K562 (cell line): ENCODE results near the gene DCST1. TPM values are rescaled to one million over a fixed set of nuclear protein-coding genes. Genes with fewer than 3 reads are reported as not detected.

Experiments
- BRCA1 ChIP-seq, 2 experiments: fragments of 450-650 bp in 1 of 2; sonication (generic) in 1 of 2; formaldehyde crosslinking in 1 of 2; IDR thresholded peaks; 2 replicates each; pipeline versions ENCODE4 v1.5.0 to v1.6.1; 2017 to 2020; ENCODE audit warnings: mild to moderate bottlenecking in 1 of 2, missing genetic modification reagents in 1 of 2
- FOXJ2 ChIP-seq: fragments of 200-800 bp; sonication (Bioruptor generic); IDR thresholded peaks from 2 replicates; pipeline ENCODE4 v1.6.1; 2016; ENCODE audit warnings: missing genetic modification characterization, missing compliant biosample characterization
- HNRNPK ChIP-seq: fragments of 200-400 bp; formaldehyde crosslinking; IDR thresholded peaks from one replicate; pipeline ENCODE4 v1.6.1; 2018; ENCODE audit warnings: mild to moderate bottlenecking, low read depth, low read length; ENCODE audit not compliant: poor library complexity, severe bottlenecking
- JUNB ChIP-seq: fragments of 450-650 bp; formaldehyde crosslinking; conservative IDR thresholded peaks from 2 replicates; pipeline ENCODE4 v1.4.0; 2020; ENCODE audit warnings: mild to moderate bottlenecking
- KLF6 ChIP-seq: fragments of 250-450 bp; sonication (Bioruptor Pico); IDR thresholded peaks from 2 replicates; pipeline ENCODE4 v1.4.0; 2020; ENCODE audit warnings: mild to moderate bottlenecking, moderate library complexity, borderline replicate concordance
- MIER1 ChIP-seq: fragments of 450-650 bp; IDR thresholded peaks from 2 replicates; pipeline ENCODE4 v1.6.1; 2016; ENCODE audit warnings: antibody characterized with exemption, mild to moderate bottlenecking, low read depth
- MLX ChIP-seq, 2 experiments: fragments of 450-650 bp in 1 of 2; sonication (generic) in 1 of 2; formaldehyde crosslinking; conservative IDR thresholded peaks; 2 replicates each; pipeline versions ENCODE4 v1.4.0 to v1.8.1; 2020 to 2022; ENCODE audit warnings: mild to moderate bottlenecking in 1 of 2, missing genetic modification reagents in 1 of 2
- MTA1 ChIP-seq: fragments of 450-650 bp; IDR thresholded peaks from 2 replicates; pipeline ENCODE4 v1.6.1; 2017; ENCODE audit warnings: borderline replicate concordance
- MYNN ChIP-seq, 2 experiments: sonication (generic); formaldehyde crosslinking in 1 of 2; IDR thresholded peaks; 2 replicates each; pipeline versions ENCODE4 v1.5.0 to v1.6.1; 2016 to 2020; ENCODE audit warnings: antibody characterized with exemption in 1 of 2, missing genetic modification reagents in 1 of 2
- NCOA4 ChIP-seq: fragments of 450-650 bp; IDR thresholded peaks from 2 replicates; pipeline ENCODE4 v1.6.1; 2018; ENCODE audit warnings: mild to moderate bottlenecking; ENCODE audit not compliant: partially characterized antibody
- POLR2G ChIP-seq: fragments of 200-400 bp; formaldehyde crosslinking; IDR thresholded peaks from 2 replicates; pipeline ENCODE4 v1.6.1; 2017; ENCODE audit warnings: low read depth, mild to moderate bottlenecking, antibody characterized with exemption, low read length, moderate library complexity
- PRPF4 ChIP-seq: fragments of 200-400 bp; formaldehyde crosslinking; IDR thresholded peaks from one replicate; pipeline ENCODE4 v1.6.1; 2017; ENCODE audit warnings: low read length, low read depth, mild to moderate bottlenecking; ENCODE audit not compliant: insufficient read depth, poor library complexity, severe bottlenecking
- SLC30A9 ChIP-seq: fragments of 250-450 bp; sonication (Bioruptor Pico); IDR thresholded peaks from 2 replicates; pipeline ENCODE4 v1.8.0; 2022; ENCODE audit warnings: mild to moderate bottlenecking, moderate library complexity
- SMAD4 ChIP-seq: fragments of 250-450 bp; sonication (Bioruptor Pico); conservative IDR thresholded peaks from 2 replicates; pipeline ENCODE4 v1.8.0; 2021; ENCODE audit warnings: inconsistent platforms, mild to moderate bottlenecking, moderate library complexity
- TAF7 ChIP-seq: fragments of 450-650 bp; IDR thresholded peaks from 2 replicates; pipeline ENCODE4 v1.6.1; 2016; ENCODE audit warnings: missing genetic modification characterization, missing compliant biosample characterization
- ZNF280B ChIP-seq: fragments of 250-450 bp; sonication (Bioruptor Pico); IDR thresholded peaks from 2 replicates; pipeline ENCODE4 v1.5.1; 2021; ENCODE audit warnings: mild to moderate bottlenecking
- ZNF316 ChIP-seq: fragments of 450-650 bp; IDR thresholded peaks from 2 replicates; pipeline ENCODE4 v1.6.1; 2016
- ZNF639 ChIP-seq, 2 experiments: fragments of 200-800 bp in 1 of 2; sonication (Bioruptor generic) in 1 of 2; sonication (generic) in 1 of 2; formaldehyde crosslinking in 1 of 2; IDR thresholded peaks in 1 of 2; conservative IDR thresholded peaks in 1 of 2; 2 replicates each; pipeline versions ENCODE4 v1.5.0 to v1.6.1; 2016 to 2020; ENCODE audit warnings: missing compliant biosample characterization in 1 of 2, missing genetic modification characterization in 1 of 2, missing genetic modification reagents in 1 of 2
- ZNF79 ChIP-seq: fragments of 250-450 bp; sonication (Bioruptor Pico); IDR thresholded peaks from 2 replicates; pipeline ENCODE4 v1.4.0; 2020; ENCODE audit warnings: low read depth, mild to moderate bottlenecking, moderate library complexity
- polyA plus RNA-seq, 8 experiments: library from polyadenylated mRNA; depleted of rRNA in 4 of 8; stranded (reverse) in 5 of 8; unstranded in 3 of 8; fragments of >200 nt; fragmentation: Nextera tagmentation in 2 of 8; fragmentation: Illumina TruSeq in 1 of 8; extraction: Ambion mirVana in 2 of 8; extraction: Trizol in 1 of 8; gene quantifications; 2 replicates each; pipeline versions ENCODE4 v1.2.1 to v1.2.3, GENCODE V29; 2011 to 2014; ENCODE audit warnings: inconsistent platforms in 1 of 8, missing spikeins in 1 of 8
- total RNA-seq, 7 experiments: library from RNA; depleted of rRNA in 6 of 7; stranded (reverse); fragments of >200 nt in 6 of 7; fragmentation: Illumina TruSeq in 2 of 7; extraction: Trizol in 2 of 7; gene quantifications; 2 replicates each; pipeline versions ENCODE4 v1.2.1 to v1.2.3, GENCODE V29; 2011 to 2021; ENCODE audit warnings: low replicate concordance in 1 of 7

Gene DCST1
- total and polyA plus RNA-seq, 9 of the 15 experiments (the other 6 are each of a cell fraction or from before 2014, with no cell fraction given): not detected

GRCh38 chr1:154999571-155000410, 33.8 kb upstream of the DCST1 start (continued):
- no peak for TF ChIP-seq FOXJ2
- peak; percentile 55 for TF ChIP-seq ZNF316
- peak; percentile 65 for TF ChIP-seq POLR2G
- TF ChIP-seq SMAD4: no peak
- no peak for TF ChIP-seq ZNF79 (CRISPR knock-in tag)
- no peak for TF ChIP-seq JUNB
- no peak for TF ChIP-seq ZNF280B (CRISPR knock-in tag)
- TF ChIP-seq MLX (CRISPR knock-in tag; conservative IDR thresholded peaks at IDR 0.05): no peak
- TF ChIP-seq KLF6: no peak
- TF ChIP-seq MTA1: no peak; the same call in 1 of the 2 replicates
- TF ChIP-seq HNRNPK: no peak
- TF ChIP-seq PRPF4: no peak
- TF ChIP-seq BRCA1 (IDR thresholded peaks at IDR 0.05): no peak
- no peak for TF ChIP-seq BRCA1 (CRISPR knock-in tag; IDR thresholded peaks at IDR 0.05)
- TF ChIP-seq TAF7: no peak
- no peak; a peak in 1 of 4 replicates for TF ChIP-seq ZNF639 (CRISPR knock-in tag; conservative IDR thresholded peaks at IDR 0.05 in 1 of 2, IDR thresholded peaks at IDR 0.05 in 1 of 2)
- 0 out of 2 replicates have a peak, but pooled peaks have one; percentile 29 for TF ChIP-seq MYNN (IDR thresholded peaks at IDR 0.05)
- TF ChIP-seq MYNN (CRISPR knock-in tag; IDR thresholded peaks at IDR 0.05): no peak
- no peak for TF ChIP-seq SLC30A9
- TF ChIP-seq MIER1: no peak
- no peak for TF ChIP-seq NCOA4
